Activated naive CD8-positive, alpha-beta T cell treated with anti-CD3 and anti-CD28 coated beads, Interleukin-2, amount 50 U/mL, for 16 hours (primary cell): Measurements from ENCODE around the gene ABTB2.

Experiments
- DNase-seq: peaks from one replicate; pipeline ENCODE4 v3.0.0-alpha.2; 2020; ENCODE audit warnings: low read depth, low spot score

The ABTB2 gene

GRCh38 chr11:34360046-34360445, 2.2 kb upstream of the ABTB2 start:
- no peak for DNase-seq

- DNase-seq, result no peak
These were observed 1.7 kb upstream of the ABTB2 start for GRCh38 chr11:34359548-34359891.

GRCh38 chr11:34358728-34359547, 1.1 kb upstream of the ABTB2 start:
- peak; percentile 52 for DNase-seq

GRCh38 chr11:34358258-34358727, 483 bp upstream of the ABTB2 start:
- DNase-seq, result peak; percentile 5

- DNase-seq, result peak; percentile 4
These were observed 703 bp downstream of the ABTB2 start for GRCh38 chr11:34356913-34357700.

GRCh38 chr11:34356576-34356912, 1.3 kb downstream of the ABTB2 start:
- no peak for DNase-seq

GRCh38 chr11:34356130-34356529, 1.7 kb downstream of the ABTB2 start:
- DNase-seq, result no peak

- no peak for DNase-seq
These were observed 2.1 kb downstream of the ABTB2 start for GRCh38 chr11:34355726-34356125.

- no peak for DNase-seq
These were observed 3.0 kb downstream of the ABTB2 start for GRCh38 chr11:34354782-34355181.

GRCh38 chr11:34353881-34354280, 3.9 kb downstream of the ABTB2 start:
- DNase-seq, result no peak

- DNase-seq, result no peak
These were observed 5.9 kb downstream of the ABTB2 start for GRCh38 chr11:34351687-34352469.

GRCh38 chr11:34351051-34351450, 6.8 kb downstream of the ABTB2 start:
- DNase-seq, result no peak

GRCh38 chr11:34349882-34350281, 7.9 kb downstream of the ABTB2 start:
- no peak for DNase-seq

GRCh38 chr11:34348919-34349318, 8.9 kb downstream of the ABTB2 start:
- no peak for DNase-seq

- no peak for DNase-seq
These were observed 9.7 kb downstream of the ABTB2 start for GRCh38 chr11:34348096-34348495.

GRCh38 chr11:34346551-34346950, 11.3 kb downstream of the ABTB2 start:
- DNase-seq, result no peak

GRCh38 chr11:34345991-34346480, 11.8 kb downstream of the ABTB2 start:
- no peak for DNase-seq

- no peak for DNase-seq
These were observed 12.3 kb downstream of the ABTB2 start for GRCh38 chr11:34345540-34345876.

GRCh38 chr11:34344768-34345539, 12.9 kb downstream of the ABTB2 start:
- DNase-seq, result no peak

GRCh38 chr11:34344410-34344767, 13.4 kb downstream of the ABTB2 start:
- DNase-seq, result no peak

GRCh38 chr11:34343686-34344085, 14.1 kb downstream of the ABTB2 start:
- DNase-seq, result no peak
